Jurkat, Clone E6-1 (cell line): ENCODE data around the gene CASP12.

ENCODE experiments used
- DNase-seq: peaks from one replicate; pipeline ENCODE4 v3.0.0-alpha.2; 2011; ENCODE audit warnings: low read depth, low spot score
- H3K4me3 ChIP-seq: 2 replicates; pipeline ENCODE4 v1.5.1; 2011; ENCODE audit warnings: mild to moderate bottlenecking, low read length, control low read depth, moderate library complexity

CASP12 gene

GRCh38 chr11:104844451-104844850 lies 53.8 kb downstream of the CASP12 start:
- H3K4me3 ChIP-seq: no peak overlapping the region
- DNase-seq: no peak

DNA sequence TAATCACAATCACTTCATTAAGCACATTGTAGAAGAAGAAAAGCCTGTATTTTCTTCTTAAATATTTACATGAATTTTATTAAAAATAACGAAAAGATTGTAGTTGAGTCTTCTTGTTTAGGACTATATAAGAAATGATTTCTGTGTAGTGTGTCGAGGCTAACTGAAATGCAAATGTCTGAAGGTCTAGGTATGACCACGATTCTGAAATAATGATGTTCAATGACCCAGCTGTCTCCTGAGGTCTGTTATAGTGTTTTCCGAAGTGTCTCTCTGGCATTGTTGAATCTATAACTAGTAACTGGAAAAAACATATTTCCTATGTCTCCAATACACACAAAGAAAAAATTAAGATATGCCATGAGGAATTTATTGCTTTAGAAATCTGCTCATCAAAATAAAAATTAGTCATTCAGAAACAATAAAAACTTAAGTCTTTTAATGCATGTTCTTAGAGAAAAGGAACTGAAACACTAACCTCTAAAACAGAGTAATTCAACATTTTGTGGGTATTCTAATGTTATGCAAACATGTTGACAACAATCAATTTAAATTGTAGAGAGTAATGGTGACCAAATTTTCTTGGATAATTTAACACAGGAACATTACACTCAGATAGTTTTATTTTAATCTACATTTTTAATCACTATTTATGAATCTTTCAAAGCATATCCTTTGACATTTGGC lies 55.0 kb downstream of the CASP12 start:
- no peak for DNase-seq
- H3K4me3 ChIP-seq: no peak overlapping the region

GRCh38 chr11:104841973-104842525 lies 56.2 kb downstream of the CASP12 start:
- H3K4me3 ChIP-seq: no peak overlapping the region
- no peak for DNase-seq

DNA sequence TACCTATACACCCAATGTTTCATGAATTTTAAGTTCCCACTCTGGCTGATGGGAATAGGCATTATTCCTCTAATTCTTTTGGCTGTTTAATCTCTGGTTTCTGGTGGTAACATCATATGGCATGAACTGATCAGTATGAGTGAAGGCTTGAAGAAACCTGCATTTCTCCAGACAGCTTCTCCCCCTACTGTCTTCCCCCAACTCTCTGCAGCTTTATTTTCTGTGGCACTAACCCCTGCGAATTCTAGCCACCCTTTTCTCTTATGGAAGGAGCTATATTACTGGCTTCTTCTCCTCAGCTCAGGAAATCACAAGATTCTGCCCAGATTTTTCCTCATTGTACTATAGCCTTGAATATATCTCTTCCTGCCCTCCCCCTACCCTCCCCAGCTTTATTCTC lies 57.1 kb downstream of the CASP12 start:
- DNase-seq: no peak
- H3K4me3 ChIP-seq: no peak overlapping the region

GRCh38 chr11:104837969-104838639 lies 60.2 kb downstream of the CASP12 start:
- DNase-seq: no peak
- no peak overlapping the region for H3K4me3 ChIP-seq

GRCh38 chr11:104836691-104837090 lies 61.6 kb downstream of the CASP12 start:
- H3K4me3 ChIP-seq: no peak overlapping the region
- no peak for DNase-seq
